HG02678 (cell line): ENCODE measurements around the gene NBEAL1.
"Not testable (repeated sequence)": the region's sequence is repeated elsewhere in the genome, so short reads cannot be mapped to it uniquely, and the experiment has no call there.

Source experiments
- ATAC-seq: cut with Tn5 transposase; IDR thresholded peaks from one replicate; pipeline ENCODE4 v1.9.1; 2021; ENCODE audit warnings: mild to moderate bottlenecking, moderate library complexity; ENCODE audit not compliant: unreplicated experiment

Gene NBEAL1

DNA sequence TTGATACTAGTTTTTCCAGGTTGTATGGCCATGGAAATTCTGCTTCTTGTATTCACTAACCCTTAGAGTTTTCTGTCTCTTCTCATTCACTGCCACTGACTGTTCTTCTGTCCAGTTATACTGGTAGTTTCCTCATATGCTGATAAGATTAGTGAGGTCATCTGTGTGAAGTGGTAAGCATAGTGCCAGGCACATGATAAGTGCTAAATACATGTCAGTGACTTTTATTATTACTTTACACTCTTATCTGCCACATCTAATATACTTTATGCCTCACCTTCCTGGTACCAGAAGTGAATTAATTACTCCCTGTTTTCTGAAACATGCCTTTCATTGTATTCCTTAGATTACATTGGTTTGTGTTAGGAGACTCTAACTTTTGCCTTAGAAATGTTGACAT lies 91.3 kb downstream of the NBEAL1 start:
- ATAC-seq, result no peak

DNA sequence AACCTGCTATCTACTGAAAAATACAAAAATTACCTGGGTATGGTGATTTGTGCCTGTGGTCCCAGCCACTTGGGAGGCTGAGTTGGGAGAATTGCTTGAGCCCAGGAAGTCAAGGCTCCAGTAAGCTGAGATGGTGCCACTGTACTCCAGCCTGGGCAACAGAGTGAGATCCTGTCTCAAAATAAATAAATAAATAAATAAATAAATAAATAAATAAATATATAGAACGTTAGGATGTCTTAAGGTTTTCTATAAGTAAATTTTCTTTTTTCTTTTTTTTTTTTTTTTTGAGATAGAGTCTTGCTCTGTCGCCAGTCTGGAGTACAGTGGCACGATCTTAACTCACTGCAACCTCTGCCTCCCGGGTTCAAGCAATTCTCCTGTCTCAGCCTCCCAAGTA lies 95.8 kb downstream of the NBEAL1 start:
- ATAC-seq, result not testable (repeated sequence)

DNA sequence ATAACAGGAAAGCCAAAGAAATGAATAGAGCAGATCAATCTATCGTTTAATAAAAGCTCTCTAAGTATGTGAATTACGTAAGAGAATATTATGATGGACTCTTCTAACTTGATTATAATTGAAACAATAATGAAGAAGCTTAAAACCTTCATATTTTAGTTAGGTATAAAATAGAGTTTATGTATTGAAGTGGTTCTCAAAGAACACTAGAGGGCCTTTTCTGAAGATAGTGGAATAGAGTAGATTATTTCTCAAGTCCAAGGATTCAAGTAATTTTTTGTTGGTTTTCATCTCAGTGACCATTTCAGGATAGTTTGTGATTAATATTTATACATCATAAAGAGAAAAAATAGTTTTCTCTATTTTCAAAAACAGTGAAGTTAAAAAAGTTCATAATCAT lies 97.7 kb downstream of the NBEAL1 start:
- ATAC-seq, result no peak

DNA sequence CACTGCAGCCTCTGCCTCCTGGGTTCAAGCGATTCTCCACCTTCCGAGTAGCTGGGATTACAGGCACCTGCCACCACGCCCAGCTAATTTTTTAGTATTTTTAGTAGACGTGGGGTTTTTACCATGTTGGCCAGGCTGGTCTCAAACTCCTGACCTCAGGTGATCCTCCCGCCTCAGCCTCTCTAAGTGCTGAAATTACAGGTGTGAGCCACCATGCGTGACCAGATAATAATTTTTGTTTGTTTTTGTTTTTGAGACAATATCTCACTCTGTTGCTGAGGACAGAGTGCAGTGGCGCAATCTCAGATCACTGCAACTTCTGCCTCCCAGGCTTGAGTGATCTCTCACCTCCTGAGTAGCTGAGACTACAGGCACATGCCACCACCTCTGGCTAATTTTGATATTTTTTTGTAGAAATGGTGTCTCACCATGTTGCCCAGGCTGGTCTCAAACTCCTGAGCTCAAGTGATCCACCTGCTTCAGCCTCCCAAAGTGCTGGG lies 100.6 kb downstream of the NBEAL1 start:
- not testable (repeated sequence) for ATAC-seq

DNA sequence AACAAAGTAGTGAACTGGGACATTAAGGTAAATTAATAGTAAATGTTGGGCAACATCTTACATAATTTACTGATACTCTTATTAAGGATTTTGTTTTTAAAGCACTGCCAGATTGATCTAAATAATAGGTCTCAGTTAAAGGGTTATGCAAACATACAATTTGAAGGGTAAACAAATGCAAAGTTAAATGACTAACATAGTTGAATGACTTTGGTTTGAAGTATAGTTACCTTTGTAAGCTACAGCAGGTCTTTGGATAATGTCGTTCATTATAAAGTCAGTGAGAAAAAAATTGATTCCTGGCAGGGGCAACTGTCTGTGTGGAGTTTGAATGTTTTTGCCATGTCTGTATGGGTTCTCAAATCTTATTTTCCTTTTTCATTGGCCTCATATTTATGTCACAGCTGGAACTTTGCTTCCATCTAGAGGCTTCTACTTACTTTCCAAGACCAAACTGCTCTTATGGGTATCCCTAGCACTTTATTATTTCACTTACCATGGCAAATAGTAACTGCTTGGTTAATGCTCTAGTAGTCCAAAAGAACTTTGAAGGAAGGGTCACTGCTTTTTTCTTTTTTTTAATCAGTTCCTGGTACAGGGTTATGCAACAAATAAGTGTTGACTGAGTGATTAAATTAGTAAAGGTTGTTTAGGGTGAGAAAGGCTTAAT lies 107.8 kb downstream of the NBEAL1 start:
- no peak for ATAC-seq

DNA sequence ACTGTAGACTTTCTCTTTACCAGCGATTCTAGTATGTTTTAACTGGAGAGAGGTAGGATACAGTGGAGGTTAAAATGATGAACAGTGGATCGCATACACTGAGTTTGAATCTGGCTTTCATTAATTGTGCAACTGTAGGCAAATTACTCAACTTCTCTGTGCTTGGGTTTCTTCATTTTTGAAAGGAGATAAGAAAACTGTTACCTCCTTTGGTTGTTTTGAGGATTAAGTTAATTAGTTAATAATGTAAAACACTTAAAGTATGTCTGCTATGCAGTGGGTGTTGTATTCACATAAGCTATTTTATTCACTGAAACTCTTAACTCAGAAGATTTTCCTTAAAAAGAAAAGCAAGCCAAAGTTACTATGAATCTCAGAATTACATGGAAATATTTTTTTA lies 112.3 kb downstream of the NBEAL1 start:
- ATAC-seq, result no peak

DNA sequence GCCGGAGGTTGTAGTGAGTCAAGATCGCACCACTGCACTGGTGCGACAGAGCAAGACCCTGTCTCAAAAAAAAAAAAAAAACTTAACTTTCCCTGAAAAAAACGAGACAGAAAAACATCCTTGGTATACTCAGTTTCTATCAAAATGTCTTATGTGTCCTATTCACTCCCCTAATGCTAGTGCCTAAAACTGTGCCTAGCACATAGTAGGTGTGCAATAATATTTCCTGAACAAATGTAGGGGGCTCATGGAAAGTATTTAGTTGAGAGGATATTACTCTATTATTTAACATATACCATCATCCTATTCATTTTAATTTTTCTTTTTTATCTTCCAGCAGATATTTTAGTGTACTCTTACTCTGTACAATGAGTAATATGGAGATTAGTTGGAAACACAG lies 120.4 kb downstream of the NBEAL1 start:
- ATAC-seq, result no peak

DNA sequence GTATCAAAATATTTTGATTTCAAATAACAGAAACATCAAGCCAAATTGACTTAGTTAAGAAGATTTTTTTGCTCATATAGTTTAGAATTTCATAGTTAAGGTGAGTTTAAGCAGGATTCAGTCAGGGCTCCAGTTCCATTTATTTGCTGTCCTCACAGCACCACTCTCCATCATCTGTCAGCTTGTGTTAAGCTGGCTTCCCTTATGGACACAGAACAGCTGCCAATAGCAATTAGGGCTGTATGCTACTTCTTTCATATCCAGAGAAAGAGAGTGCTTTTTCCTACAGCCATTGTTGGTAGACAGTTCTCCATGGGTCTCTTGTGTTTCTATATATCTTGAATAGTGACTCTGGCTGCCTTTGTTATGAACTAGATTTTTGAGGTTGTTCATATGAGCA lies 128.7 kb downstream of the NBEAL1 start:
- ATAC-seq, result no peak

DNA sequence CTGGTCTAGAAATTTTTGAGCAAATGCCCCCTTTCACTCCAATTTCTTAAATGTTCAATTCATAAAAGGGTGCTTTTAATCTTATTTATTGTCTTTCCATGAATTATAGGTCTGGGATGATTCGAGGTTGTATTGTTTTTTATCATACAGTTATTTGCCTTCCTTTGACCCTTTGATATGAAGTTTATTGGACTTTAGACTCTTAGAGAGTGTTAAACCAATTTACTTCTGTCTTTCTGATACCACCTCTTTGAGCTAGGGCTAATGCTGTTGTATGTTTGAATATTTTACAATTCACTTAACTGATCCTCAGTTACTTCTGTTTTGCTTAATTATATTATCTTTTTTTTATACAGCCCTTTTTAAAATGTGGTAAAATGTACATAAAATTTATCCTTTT lies 134.5 kb downstream of the NBEAL1 start:
- ATAC-seq, result no peak

DNA sequence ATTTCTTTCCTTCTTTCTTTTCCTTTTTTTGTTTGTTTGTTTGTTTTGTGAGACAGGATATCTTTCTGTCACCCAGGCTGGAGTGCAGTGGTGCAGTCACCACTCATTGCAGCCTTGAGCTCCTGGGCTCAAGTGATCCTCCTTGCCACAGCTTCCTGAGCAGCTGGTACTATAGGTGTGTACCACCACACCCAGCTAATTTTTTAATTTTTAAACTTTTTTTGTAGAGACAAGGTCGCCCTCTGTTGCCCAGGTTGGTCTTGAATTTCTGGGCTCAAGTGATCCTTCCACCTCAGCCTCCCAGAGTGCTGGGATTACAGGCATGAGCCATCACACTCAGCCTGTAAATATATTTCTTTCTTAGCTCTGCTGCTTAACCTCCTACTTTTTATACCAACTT lies 140.7 kb downstream of the NBEAL1 start:
- ATAC-seq, result no peak

DNA sequence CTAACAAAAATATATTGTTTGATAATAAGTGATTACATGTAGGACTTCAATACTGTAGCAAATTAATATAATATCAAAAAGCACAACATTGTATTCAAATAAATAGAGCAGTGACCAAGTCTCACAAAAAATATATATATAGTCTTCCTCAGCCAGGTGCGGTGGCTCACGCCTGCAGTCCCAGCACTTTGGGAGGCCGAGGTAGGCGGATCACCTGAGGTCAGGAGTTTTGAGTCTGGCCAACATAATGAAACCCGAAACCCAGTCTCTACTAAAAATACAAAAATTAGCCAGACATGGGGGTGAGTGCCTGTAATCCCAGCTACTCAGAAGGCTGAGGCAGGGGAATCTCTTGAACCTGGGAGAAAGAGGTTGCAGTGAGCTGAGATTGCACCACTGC lies 148.0 kb downstream of the NBEAL1 start:
- not testable (repeated sequence) for ATAC-seq

DNA sequence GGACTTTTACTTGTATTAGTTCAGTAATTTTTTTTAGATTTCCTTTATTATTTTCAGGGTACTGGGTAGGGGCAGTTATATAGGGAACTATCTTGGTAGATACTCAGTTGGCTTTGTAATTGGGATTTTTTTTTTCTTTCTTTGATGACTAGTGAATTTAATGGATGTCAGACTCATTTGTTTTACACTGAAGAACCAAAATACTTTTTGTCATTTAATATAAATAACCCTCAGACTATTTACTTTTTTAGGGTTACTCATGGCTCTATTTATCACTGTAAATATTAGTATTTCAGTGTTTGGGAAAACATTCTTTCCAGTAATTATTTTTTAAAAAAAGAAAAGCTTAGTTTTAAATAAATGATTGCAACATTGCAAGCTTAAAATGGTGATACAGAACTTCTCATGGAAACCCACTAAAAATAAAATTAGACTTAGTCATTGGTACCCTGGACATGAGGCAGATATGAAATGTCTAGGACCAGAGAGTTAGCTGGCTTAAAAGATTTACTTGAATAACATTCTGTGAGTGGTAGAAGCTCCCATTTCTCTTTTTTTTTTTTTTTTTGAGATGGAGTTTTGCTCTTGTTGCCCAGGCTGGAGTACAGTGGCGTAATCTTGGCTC lies 149.7 kb downstream of the NBEAL1 start:
- ATAC-seq, result no peak

DNA sequence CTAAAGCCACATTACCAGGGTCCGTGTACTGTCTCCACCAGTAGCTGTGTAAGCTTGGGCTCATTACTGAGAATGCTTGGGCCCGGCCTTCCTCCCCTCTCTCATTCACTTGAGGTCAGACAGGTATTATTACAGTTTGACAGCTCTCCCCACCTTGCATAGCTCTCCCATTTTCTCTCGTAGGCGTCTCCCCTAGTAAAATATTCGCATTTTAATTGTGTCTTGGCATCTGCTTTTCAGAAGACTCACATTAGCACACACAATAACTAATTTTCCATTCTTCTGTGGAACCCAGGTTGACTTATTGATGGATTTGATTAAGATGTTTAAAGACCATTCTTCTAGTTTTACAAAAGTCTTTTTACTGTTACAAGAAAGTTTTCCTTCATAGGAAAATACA lies 153.1 kb downstream of the NBEAL1 start:
- no peak for ATAC-seq

DNA sequence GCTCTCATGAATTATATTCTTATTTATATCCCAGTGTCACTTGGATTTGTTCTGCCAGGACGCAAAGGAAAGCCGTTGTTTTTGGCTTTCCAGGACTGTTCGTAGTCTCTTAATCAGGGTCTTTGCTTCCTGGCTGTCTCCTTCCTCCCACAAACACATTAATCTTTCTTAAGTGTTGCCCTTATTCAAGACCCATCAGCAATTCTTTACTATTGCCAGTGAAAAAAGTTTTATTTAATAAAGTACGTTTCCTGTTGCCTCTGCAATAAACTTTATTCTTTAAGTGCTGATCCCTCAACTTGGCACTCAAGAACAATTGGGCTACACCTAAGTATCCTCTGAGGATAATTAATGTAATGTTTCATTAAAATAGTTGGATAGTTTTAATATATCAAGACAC lies 155.8 kb downstream of the NBEAL1 start:
- no peak for ATAC-seq

DNA sequence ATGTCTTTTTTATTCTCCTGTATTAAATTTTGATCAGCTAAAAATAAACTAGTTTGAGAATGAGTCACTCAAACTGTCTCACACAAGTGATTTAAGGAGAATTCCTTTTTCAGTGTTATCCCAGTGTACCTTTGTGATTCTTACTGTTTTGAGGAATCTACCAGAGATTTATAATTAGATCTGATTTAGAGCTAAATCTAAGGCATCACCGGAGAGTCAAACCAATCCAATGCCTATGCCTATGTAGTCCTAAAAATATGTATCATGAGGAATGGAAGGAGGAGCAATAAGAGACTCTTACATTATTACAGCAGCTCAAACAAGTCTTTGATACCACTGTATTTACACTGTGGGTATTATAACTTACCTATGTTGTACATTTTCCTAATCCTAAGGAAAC lies 160.7 kb downstream of the NBEAL1 start:
- no peak for ATAC-seq

DNA sequence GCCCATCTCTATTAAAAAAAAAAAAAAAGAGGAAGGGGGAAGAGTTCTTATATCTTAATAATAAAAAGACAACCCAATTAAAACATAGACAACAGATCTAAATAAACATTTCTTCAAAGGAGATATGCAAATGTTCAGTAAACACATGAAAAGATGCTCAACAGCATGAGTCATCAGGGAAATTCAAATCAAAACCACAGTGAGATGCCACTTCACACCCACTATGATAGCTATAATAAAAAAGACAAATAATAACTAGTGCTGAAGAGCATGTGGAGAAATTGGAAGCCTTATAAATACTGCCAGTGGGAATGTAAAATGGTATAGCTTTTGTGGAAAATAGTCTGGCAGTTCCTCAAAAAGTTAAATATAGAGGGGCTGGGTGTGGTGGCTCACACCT lies 162.7 kb downstream of the NBEAL1 start:
- ATAC-seq, result no peak

DNA sequence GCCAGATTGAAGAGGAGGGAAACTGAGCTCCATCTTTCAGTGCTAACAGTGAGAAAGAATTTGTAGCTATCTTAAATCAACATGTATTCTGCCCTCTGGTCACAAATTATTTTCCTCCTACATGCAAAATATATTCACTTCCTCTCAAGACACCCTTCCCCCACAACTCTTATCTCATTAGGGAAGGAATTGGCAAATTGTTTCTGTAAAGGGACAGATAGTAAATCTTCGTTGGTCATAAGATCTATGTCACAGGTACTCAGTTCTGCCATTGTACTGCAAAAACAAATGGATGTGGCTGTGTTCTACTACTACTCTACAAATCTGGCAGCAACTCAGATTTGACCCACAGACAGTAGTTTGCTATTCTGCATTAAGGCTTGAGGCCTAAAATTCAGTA lies 171.2 kb downstream of the NBEAL1 start:
- no peak for ATAC-seq

DNA sequence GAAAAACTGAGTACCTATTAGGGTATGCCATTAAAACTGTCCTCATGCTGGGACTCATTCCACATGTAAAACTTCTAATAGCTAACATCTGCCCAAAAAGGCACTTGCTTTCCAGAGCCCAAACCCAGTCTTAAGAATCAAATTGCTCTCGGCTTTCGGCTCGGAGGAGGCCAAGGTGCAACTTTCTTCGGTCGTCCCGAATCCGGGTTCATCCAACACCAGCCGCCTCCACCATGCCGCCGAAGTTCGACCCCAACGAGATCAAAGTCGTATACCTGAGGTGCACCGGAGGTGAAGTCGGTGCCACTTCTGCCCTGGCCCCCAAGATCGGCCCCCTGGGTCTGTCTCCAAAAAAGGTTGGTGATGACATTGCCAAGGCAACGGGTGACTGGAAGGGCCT lies 175.9 kb downstream of the NBEAL1 start:
- not testable (repeated sequence) for ATAC-seq

DNA sequence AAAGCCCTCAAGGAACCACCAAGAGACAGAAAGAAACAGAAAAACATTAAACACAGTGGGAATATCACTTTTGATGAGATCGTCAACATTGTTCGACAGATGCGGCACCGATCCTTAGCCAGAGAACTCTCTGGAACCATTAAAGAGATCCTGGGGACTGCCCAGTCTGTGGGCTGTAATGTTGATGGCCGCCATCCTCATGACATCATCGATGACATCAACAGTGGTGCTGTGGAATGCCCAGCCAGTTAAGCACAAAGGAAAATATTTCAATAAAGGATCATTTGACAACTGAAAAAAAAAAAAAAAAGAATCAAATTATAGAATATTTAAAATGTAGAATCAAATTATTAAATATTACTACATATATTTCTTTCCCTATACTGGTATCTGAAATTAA lies 176.4 kb downstream of the NBEAL1 start:
- ATAC-seq, result not testable (repeated sequence)

DNA sequence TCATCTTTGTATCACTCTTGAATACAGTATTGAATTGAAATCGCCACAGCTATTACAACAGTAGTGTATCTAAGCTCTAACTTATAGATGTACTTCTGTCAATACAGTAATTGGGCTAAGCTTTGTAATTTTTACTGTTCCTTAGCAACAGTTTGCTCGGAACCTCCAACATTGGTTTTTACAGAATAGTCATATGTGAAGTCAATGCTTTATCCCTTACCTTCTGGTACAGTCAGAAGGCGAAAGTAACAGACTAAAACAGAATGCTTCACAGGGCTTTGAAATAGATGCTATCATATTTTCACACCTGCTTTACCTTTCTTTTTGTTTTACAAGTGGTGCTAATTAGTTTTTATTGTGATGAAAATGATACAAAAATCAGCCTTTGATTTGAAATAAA lies 177.3 kb downstream of the NBEAL1 start:
- no peak for ATAC-seq

DNA sequence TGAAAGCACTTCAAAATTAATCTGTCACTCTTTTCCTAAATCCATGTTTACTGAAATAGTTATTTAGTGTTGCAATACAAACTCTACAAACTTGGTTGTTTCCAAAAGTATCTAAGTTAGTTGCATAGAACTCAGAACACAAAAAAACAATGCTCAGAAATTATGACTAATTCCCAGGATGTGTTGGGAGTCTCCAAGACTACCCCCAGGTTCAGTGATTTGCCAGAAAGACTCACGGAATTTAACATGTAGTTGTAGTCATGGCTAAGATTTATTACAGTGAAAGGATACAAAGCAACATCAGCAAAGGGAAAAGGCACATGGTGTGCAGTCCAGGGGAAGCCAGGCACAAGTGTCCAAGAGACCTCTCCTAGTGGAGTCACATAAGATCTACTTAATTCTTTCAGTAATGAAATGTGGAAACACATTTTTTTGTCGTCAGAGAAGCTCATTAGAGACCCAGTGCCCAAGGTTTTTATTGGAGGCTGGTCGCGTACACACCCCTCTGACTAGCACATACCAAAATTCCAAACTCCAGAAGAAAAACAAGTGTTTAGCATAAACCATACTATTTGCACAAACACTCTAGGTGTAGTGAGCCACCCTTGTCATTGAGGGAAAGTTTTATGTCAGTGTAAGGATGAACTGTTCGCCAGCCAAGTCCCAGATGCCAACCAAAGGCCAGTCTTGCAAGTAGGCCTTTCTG lies 180.8 kb downstream of the NBEAL1 start:
- no peak for ATAC-seq

DNA sequence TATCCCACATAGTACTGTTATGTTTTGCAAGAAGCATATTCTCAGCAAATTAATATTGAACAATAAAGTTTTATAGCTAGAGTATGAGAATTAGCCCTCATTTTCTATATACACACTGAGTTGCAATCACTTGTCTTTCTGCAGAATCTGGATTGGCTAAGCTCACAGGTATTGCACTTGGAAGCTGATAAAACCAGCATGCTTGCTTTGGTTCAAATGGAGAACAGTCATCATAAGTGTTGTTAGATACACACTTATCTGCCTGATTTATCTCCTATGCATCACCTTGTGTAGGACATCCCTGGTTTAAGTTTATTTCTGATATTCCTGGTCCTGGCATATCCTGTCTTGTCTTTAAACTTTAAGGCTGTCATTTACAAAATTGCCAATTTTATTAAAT lies 186.2 kb downstream of the NBEAL1 start:
- ATAC-seq, result no peak
